Heart left ventricle (tissue), 13 donors: ENCODE measurements around the gene CA7.

Source experiments
- CTCF ChIP-seq, 12 donors: fragments of 200-600 bp; sonication (generic) in 4 of 12; IDR thresholded peaks; one replicate each; pipeline versions ENCODE4 v1.5.0 to v1.8.0; 2018 to 2022; ENCODE audit warnings: antibody characterized with exemption in 12 of 12, mild to moderate bottlenecking in 5 of 12
- POLR2A ChIP-seq, 2 donors: fragments of 450-650 bp; IDR thresholded peaks; one replicate each; pipeline ENCODE4 v1.6.1; 2017; ENCODE audit warnings: antibody characterized with exemption in 2 of 2, mild to moderate bottlenecking in 2 of 2, moderate library complexity in 2 of 2
- donor health status: ischemic (EF 13 %, LVEDD 7.1; RV severe dilation, severe dysfunction).
- donor health status: DM: no; HTN: yes; CAD: no.
- donor health status: DM: no; HTN: no; CAD: no.
- donor health status: ischemic (EF 25% LVEDD 6.9; RV normal size, moderate dysfunction).
- donor health status: ischemic (EF 25% LVEDD 5.7; RV mildly dilated, moderate dysfunction).
- donor health status: ischemic (EF 35%, LVEDD 5.7; RV mildly dilated, moderate dysfunction).
- donor health status: nonischemic (EF 11% LVEDD 7.7; RV severe dilation, severe dysfunction).
- donor health status: DM: yes; HTN: yes; CAD: no.
- donor health status: PGD.
- donor health status: ischemic (EF 29% LVEDD 5.4; RV normal size, mild dysfunction).
- donor health status: nonischemic (EF 23%, LVEDD 6.1; RV moderate dilation, normal function).

GRCh38 chr16:66848172-66848571, 4.0 kb downstream of the CA7 start:
- no peak for TF ChIP-seq CTCF (IDR thresholded peaks at IDR 0.05)
- no peak for TF ChIP-seq POLR2A (IDR thresholded peaks at IDR 0.05)
